GM18907 (cell line): ENCODE data around the gene PCGF3.
"Not testable (repeated sequence)": the region's sequence is repeated elsewhere in the genome, so short reads cannot be mapped to it uniquely, and the experiment has no call there.

Experiments used
- ATAC-seq: cut with Tn5 transposase; IDR thresholded peaks from one replicate; pipeline ENCODE4 v1.9.1; 2021; ENCODE audit warnings: mild to moderate bottlenecking, moderate library complexity; ENCODE audit not compliant: unreplicated experiment

Gene PCGF3

GRCh38 chr4:722851-723360 is 17.3 kb downstream of the PCGF3 start:
- ATAC-seq: no peak

GRCh38 chr4:723751-724530 is 18.3 kb downstream of the PCGF3 start:
- ATAC-seq: no peak

DNA sequence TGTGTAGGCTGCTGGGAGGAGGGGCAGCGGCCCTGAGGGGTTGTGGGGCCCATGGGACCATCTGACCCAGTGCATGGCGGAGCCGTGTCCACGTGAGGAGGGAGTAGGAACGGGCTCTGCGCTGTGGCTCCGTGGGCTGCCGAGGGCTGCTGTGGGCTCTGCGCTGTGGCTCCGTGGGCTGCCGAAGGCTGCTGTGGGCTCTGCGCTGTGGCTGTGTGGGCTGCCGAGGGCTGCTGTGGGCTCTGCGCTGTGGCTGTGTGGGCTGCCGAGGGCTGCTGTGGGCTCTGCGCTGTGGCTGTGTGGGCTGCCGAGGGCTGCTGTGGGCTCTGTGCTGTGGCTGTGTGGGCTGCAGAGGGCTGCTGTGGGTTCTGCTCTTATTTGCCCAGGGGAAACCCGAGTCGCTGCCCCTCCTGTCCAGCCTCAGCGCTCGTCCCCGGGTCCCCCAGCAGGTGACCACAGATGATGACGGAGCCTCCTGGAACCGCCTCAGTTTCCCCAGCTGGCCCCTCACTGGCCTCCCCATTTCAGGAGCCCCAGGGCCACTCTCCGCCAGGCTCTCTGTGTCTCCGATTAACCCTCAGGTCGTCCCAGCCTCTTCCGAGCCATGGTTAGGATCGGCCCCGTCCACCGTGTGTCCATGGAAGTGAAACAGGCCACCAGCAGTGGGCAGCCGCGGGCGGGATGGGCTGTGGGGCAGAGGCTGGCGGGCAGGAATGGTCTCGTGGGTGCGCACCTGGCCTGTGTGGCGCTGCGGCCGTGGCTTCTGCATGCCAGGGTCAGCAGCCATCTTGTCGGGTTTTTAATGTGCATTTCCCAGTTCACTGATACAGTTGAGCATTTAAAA is 20.0 kb downstream of the PCGF3 start:
- no peak for ATAC-seq

DNA sequence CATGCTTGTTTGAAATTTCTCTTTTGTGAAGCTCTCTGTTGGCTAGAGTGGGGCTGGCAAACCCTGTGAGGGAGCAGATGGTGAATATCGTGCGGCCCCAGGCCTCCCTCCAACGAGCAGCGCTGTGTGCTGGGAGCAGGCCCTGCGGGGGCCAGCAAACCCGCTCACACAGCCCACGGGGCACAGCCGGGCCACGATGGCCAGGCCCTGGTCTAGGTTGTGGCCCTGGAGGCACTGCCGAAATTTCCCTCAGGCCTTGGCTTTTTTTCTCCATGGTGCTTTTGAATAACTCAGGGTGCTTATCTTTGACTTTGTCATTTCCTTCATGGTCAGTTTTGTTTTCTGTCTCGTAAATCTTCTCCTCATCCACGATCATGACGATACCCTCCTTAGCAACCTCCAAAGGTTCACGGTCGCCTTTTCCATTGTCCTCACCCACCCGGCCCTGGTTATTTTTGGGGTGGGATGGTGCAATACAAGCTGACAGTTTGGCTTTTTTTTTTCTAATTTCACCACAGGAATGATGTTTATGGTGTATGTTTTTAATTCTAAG is 20.7 kb downstream of the PCGF3 start:
- no peak for ATAC-seq

DNA sequence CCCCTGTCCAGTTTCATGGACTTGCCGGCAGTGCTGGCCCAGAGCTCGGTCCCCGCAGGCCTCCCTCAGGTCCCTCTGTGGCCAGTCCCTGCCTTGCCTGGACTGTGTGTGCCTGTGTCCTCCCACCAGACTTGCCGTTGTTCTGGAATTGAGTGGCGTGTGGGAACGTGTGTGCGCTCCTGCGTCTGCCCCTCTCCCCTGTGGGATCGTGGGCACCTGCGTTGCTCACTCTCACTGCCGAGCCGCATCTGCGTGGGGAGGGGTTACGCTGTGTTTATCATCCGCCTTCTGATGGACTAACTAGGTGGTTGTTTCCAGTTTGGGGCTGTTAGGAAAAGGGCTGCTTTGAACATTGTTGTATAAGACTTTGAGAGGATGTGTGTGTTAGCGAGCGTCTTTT is 21.2 kb downstream of the PCGF3 start:
- no peak for ATAC-seq

- ATAC-seq: no peak
Measured at GRCh38 chr4:727576-727975, 21.9 kb downstream of the PCGF3 start.

GRCh38 chr4:729336-730315 is 24.0 kb downstream of the PCGF3 start:
- no peak for ATAC-seq

DNA sequence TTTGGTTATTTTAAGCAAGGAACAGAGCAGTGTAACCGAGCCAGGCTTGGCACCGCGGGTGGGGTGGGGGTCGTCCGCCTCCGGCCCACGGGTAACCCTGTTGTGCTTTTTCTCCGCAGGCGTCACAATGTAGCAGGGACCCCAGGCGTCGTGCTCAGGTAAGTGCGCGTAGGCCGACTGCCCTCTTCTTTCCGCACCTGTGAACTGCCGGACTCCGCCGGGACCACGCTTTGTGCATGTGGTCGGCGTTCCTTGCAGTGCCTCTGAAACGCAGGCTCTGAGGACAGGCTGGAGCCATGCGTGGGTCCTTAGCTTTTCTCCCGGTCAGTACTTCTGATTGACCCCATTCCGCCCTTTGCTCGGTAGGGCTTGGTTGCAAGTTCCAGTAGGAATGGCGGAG is 24.9 kb downstream of the PCGF3 start:
- no peak for ATAC-seq

- ATAC-seq: not testable (repeated sequence)
Measured at GRCh38 chr4:730946-731904, 25.6 kb downstream of the PCGF3 start.

DNA sequence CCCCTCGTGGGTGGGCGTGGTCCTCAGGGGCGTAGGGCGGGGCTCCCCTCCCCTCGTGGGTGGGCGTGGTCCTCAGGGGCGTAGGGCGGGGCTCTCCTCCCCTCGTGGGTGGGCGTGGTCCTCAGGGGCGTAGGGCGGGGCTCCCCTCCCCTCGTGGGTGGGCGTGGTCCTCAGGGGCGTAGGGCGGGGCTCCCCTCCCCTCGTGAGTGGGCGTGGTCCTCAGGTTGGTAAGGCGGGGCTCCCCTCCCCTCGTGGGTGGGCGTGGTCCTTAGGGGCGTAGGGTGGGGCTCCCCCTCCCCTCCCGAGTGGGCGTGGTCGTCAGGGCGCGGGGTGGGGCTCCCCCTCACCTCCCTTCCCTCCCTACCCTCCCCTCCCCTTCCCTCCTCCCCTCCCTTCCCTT is 26.3 kb downstream of the PCGF3 start:
- ATAC-seq: not testable (repeated sequence)

- ATAC-seq: no peak
Measured at GRCh38 chr4:732486-732885, 26.9 kb downstream of the PCGF3 start.

DNA sequence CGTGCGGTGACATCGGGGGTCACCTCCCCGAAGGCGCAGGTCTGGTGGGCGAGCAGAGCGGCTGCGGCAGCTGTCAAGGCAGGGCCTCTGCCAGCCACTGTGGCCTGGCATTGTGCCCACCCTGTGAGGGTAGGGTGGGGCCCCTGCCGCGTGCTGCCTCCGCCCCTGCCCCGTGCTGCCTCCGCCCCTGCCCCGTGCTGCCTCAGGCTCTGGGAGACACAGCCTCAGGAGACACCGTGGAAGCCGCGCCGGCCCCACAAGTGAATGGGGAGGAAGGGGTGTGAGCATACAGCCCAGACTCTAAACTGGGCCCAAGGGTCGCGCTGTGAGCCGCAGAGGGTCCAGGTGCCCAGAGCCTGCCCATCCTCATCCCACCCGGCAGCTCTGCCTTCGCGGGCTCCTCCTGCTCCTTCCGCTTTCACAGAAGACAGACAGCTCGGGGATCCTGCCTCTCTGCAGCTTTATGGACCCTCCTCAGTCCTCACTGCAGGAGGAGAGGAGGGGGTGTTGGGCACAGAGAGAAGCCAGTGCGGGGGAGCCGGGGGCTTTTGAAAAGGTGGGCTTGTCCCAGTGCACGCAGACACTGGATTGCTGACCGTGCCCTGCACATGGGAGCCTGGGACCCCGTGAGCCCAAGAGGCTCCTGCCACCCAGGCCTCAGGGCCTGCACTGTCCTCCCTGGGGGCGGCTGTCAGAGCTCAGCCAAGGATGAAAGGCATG is 27.4 kb downstream of the PCGF3 start:
- ATAC-seq: no peak

DNA sequence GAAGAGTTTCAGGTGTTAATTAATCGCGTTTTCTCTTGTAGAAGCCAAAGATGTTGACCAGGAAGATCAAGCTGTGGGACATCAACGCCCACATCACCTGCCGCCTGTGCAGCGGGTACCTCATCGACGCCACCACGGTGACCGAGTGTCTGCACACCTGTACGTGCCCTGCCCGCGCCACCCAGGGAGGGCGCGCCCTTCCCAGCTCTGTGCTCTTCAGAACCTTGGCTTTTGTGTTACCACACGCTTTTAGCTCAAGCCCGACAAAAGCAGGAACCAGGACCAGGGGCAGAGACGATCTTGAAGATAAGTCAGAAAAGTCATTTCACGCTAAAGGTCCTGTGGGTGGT is 28.0 kb downstream of the PCGF3 start:
- no peak for ATAC-seq

GRCh38 chr4:734075-734474 is 28.4 kb downstream of the PCGF3 start:
- ATAC-seq: no peak

GRCh38 chr4:734951-735350 is 29.3 kb downstream of the PCGF3 start:
- ATAC-seq: no peak

DNA sequence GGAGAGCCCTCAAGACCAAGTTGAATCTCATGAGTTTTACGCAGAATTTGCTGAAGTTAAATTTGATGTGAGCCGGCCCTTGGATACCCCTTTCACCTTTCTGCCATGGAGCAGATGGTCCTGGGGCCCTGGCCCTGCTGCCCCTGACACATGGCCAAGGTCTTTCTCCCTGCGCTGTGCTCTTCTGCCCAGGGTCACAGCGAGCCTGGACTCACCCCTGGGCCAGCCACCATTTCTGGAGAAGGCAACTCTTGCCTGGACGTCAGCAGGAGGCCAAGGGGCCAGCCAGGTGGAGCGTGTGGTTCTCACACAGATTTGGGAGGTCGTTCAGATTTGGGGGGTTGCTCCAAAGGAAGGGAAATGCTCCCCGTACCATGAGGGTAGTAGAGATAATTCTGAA is 30.0 kb downstream of the PCGF3 start:
- ATAC-seq: no peak

DNA sequence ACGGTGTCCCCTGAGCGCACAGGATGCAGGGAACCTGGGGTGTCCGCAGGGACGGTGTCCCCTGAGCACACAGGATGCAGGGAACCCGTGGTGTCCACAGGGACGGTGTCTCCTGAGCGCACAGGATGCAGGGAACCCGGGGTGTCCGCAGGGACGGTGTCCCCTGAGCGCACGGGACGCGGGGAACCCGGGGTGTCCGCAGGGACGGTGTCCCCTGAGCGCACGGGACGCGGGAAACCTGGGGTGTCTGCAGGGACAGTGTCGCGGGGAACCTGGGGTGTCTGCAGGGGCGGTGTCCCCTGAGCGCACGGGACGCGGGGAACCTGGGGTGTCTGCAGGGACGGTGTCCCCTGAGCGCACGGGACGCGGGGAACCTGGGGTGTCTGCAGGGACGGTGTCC is 30.9 kb downstream of the PCGF3 start:
- ATAC-seq: not testable (repeated sequence)

DNA sequence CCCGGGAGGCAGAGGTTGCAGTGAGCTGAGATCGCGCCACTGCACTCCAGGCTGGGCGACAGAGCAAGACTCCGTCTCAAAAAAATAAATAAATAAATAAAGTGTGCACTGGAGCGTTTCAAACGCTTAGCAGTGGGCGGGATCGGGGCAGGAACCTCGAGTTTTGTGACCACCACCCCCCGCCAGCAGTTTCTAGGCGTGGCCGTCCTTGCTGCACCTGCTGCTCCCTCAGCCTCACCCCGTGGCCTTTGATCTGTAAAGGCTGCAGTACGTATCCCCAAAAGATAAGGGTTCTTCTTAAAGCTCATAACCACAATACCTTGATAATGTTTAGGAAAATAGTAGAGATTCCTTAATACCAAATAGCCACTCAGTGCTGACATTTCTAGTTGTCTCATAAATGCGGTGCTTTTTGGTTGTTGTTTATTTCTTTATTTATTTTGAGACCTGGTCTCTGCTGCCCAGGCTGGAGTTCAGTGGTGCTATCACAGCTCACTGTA is 33.2 kb downstream of the PCGF3 start:
- ATAC-seq: no peak

- no peak for ATAC-seq
Measured at GRCh38 chr4:739569-739968, 33.9 kb downstream of the PCGF3 start.
